Osteocyte (in vitro differentiated cells): Measurements from ENCODE around the gene NTNG1. TPM values are rescaled to one million over a fixed set of nuclear protein-coding genes. Genes with fewer than 3 reads are reported as not detected.

Experiments used
- DNase-seq: peaks from one replicate; pipeline ENCODE4 v3.0.0; 2021; ENCODE audit warnings: mixed read lengths; ENCODE audit not compliant: unreplicated experiment; ENCODE audit errors: extremely low spot score
- H3K27ac Mint-ChIP-seq: one replicate; pipeline ENCODE4 v1.8.0; 2021; ENCODE audit warnings: mild to moderate bottlenecking, mixed read lengths; ENCODE audit not compliant: unreplicated experiment
- H3K27me3 Mint-ChIP-seq: one replicate; pipeline ENCODE4 v1.8.0; 2021; ENCODE audit warnings: mixed read lengths; ENCODE audit not compliant: unreplicated experiment
- H3K36me3 Mint-ChIP-seq: one replicate; pipeline ENCODE4 v1.8.0; 2021; ENCODE audit warnings: mixed read lengths; ENCODE audit not compliant: unreplicated experiment
- H3K4me1 Mint-ChIP-seq: one replicate; pipeline ENCODE4 v1.8.0; 2021; ENCODE audit warnings: mixed read lengths; ENCODE audit not compliant: unreplicated experiment
- H3K4me3 Mint-ChIP-seq: one replicate; pipeline ENCODE4 v1.8.0; 2021; ENCODE audit warnings: mild to moderate bottlenecking, moderate library complexity, mixed read lengths; ENCODE audit not compliant: unreplicated experiment
- H3K9me3 Mint-ChIP-seq: one replicate; pipeline ENCODE4 v1.8.0; 2021; ENCODE audit warnings: mixed read lengths; ENCODE audit not compliant: unreplicated experiment
- total RNA-seq: library from RNA; stranded (reverse); gene quantifications from 2 replicates; pipeline ENCODE4 v1.2.1, GENCODE V29; 2021
- TF ChIP-seq, protein P1 (sequence below): fragments of 200-600 bp; sonication (generic); IDR thresholded peaks from 2 replicates; pipeline ENCODE4 v1.5.0; 2021; ENCODE audit warnings: antibody characterized with exemption, mild to moderate bottlenecking, moderate library complexity

Gene NTNG1
- total RNA-seq, 1 donor from 2014 or later = not detected

- no peaks in the 10 kb centered on the region for H3K4me1 Mint-ChIP-seq
- TF ChIP-seq, protein P1, sequence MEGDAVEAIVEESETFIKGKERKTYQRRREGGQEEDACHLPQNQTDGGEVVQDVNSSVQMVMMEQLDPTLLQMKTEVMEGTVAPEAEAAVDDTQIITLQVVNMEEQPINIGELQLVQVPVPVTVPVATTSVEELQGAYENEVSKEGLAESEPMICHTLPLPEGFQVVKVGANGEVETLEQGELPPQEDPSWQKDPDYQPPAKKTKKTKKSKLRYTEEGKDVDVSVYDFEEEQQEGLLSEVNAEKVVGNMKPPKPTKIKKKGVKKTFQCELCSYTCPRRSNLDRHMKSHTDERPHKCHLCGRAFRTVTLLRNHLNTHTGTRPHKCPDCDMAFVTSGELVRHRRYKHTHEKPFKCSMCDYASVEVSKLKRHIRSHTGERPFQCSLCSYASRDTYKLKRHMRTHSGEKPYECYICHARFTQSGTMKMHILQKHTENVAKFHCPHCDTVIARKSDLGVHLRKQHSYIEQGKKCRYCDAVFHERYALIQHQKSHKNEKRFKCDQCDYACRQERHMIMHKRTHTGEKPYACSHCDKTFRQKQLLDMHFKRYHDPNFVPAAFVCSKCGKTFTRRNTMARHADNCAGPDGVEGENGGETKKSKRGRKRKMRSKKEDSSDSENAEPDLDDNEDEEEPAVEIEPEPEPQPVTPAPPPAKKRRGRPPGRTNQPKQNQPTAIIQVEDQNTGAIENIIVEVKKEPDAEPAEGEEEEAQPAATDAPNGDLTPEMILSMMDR = no peak
- DNase-seq = no peak
- peaks cover 4% of the 10 kb centered on the region for H3K9me3 Mint-ChIP-seq
- H3K36me3 Mint-ChIP-seq = no peaks in the 10 kb centered on the region
- H3K27me3 Mint-ChIP-seq = no peaks in the 10 kb centered on the region
- no peak overlapping the region for H3K4me3 Mint-ChIP-seq
- H3K27ac Mint-ChIP-seq = no peak overlapping the region
These were observed 336.4 kb downstream of the NTNG1 start for GRCh38 chr1:107477233-107477632.

DNA sequence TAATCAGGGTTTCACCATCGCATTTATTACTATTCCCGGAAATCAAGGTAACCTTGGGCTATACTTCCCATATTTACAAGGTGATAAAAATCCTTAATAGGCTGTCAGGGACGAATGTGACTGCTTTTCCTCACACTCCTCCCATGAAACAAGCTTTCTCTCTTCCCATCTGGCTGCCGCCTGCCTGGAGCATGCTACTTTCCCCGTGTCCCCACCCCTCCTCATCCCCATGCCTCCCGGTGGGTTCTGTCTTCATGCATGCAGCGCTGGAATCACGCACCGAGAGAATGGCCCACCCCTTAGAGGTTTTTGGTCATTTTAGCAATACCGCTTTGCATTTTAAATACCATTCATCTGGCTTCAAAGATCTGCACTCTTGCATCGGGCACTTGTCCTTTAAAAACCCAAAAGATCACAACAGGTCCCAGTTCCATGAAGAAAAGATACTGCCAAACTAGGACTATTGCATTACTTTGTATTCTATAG, 339.1 kb downstream of the NTNG1 start:
- no peak overlapping the region for H3K27ac Mint-ChIP-seq
- no peaks in the 10 kb centered on the region for H3K4me1 Mint-ChIP-seq
- no peaks in the 10 kb centered on the region for H3K9me3 Mint-ChIP-seq
- H3K27me3 Mint-ChIP-seq = no peaks in the 10 kb centered on the region
- no peaks in the 10 kb centered on the region for H3K36me3 Mint-ChIP-seq
- no peak overlapping the region for H3K4me3 Mint-ChIP-seq
- TF ChIP-seq, protein P1 = no peak
- DNase-seq = no peak

GRCh38 chr1:107480548-107481415, 339.9 kb downstream of the NTNG1 start:
- no peak for DNase-seq
- Mint-ChIP-seq H3K36me3 (no peaks in the 10 kb centered on the region), H3K9me3 (no peaks in the 10 kb centered on the region)

DNA sequence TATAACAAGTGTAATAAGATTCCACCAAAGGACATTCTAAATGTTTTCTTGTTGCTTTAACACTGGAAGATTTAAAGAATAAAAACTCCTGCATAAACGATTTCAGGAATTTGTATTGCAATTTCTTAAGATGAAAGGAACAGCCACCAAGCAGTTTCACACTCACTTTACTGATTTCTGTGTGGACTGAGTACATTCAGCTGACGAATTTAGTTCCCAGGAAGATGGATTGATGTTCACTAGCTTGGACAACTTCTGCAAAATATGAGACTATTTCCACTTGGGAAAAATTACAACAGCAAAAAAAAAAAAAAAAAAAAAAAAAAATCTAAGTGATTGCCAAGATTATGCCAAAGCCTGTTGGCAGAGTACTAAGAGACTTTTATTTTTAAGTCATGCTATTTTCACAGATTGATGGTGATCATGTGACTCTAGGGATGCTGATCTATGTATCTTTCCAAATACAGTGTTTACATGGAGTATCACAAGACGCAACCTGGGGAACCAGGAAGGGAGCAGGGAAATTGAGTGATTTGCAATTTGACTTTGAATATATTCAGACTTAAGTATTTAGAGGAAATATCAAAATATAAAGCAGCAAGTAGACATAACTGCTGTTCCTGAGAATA, 341.0 kb downstream of the NTNG1 start:
- Mint-ChIP-seq H3K27ac (no peak overlapping the region), H3K36me3 (no peaks in the 10 kb centered on the region), H3K9me3 (no peaks in the 10 kb centered on the region), H3K4me1 (no peaks in the 10 kb centered on the region), H3K4me3 (no peak overlapping the region), H3K27me3 (no peaks in the 10 kb centered on the region)
- no peak for DNase-seq
- TF ChIP-seq, protein P1 = no peak

More at GRCh38 chr1:107480548-107481415, 339.9 kb downstream of the NTNG1 start:
- no peaks in the 10 kb centered on the region for H3K27me3 Mint-ChIP-seq
- no peak overlapping the region for H3K4me3 Mint-ChIP-seq
- TF ChIP-seq, protein P1 = no peak
- no peaks in the 10 kb centered on the region for H3K4me1 Mint-ChIP-seq
- H3K27ac Mint-ChIP-seq = no peak overlapping the region

GRCh38 chr1:107483949-107484348, 343.1 kb downstream of the NTNG1 start:
- H3K4me3 Mint-ChIP-seq = no peak overlapping the region
- no peak overlapping the region for H3K27ac Mint-ChIP-seq
- TF ChIP-seq, protein P1 = no peak
- no peak for DNase-seq
- no peaks in the 10 kb centered on the region for H3K9me3 Mint-ChIP-seq
- H3K36me3 Mint-ChIP-seq = no peaks in the 10 kb centered on the region
- H3K4me1 Mint-ChIP-seq = no peaks in the 10 kb centered on the region
- H3K27me3 Mint-ChIP-seq = peaks cover 2% of the 10 kb centered on the region
